H54 (cell line): Measurements from ENCODE around the gene PODXL.
A peak's percentile ranks its signal among the peaks of the same experiment; 100 is the strongest.
"Not testable (repeated sequence)": the region's sequence is repeated elsewhere in the genome, so short reads cannot be mapped to it uniquely, and the experiment has no call there.

Experiments
- DNase-seq: peaks from one replicate; pipeline ENCODE4 v3.0.0; 2011; ENCODE audit warnings: low spot score, mixed read lengths; ENCODE audit not compliant: insufficient read length
- FAIRE-seq: peaks from 3 replicates; lab custom pipeline; 2011; peaks lifted over from hg19 to GRCh38; lab: Jason Lieb, UNC
- POLR2A ChIP-seq: IDR thresholded peaks from 2 replicates; pipeline ENCODE4 v1.6.1; 2011; ENCODE audit warnings: low read depth, mild to moderate bottlenecking, low read length

Gene PODXL

GRCh38 chr7:131494182-131494581, 62.2 kb downstream of the PODXL start:
- DNase-seq, result no peak
- no peak for FAIRE-seq
- no peak for TF ChIP-seq POLR2A

DNA sequence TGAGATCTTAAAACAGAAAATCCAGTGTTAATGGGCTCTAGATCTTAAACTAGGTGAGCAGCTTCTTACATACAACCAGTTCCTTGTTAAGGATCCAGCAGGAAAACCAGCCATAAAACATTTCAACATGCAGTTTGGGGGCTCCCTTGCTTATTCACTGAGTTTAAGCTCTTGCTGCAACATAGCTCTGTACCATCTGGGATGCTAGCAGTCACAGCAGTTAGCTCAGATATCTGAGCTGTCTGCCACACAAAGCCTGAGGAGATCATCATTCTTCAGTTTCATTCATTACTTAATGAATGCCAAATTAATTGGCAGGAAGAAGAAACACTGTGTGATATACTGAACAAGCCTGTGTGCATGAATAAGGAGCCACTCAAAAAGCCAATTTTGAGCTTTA, 62.8 kb downstream of the PODXL start:
- TF ChIP-seq POLR2A, result no peak
- DNase-seq, result no peak
- no peak for FAIRE-seq

DNA sequence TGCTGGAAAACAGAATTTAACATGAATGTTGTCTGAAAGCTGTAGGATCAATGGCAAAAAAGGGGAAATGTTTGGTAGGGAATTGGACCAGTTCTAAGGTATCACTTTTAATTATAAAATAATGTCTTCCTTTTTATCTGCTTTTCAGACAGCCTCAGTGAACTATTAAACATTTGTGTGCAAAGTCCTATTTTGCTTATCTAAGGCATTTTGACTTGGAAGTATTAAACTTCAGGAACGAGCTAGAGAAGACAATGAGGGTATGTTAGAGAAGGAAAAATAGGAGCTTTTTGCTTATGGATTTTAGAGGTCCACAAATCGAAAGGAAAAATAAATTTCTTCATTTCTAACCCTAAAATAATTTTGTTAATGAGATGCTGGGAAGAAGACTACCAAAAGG, 63.3 kb downstream of the PODXL start:
- TF ChIP-seq POLR2A, result no peak
- FAIRE-seq (no peak), DNase-seq (no peak)

DNA sequence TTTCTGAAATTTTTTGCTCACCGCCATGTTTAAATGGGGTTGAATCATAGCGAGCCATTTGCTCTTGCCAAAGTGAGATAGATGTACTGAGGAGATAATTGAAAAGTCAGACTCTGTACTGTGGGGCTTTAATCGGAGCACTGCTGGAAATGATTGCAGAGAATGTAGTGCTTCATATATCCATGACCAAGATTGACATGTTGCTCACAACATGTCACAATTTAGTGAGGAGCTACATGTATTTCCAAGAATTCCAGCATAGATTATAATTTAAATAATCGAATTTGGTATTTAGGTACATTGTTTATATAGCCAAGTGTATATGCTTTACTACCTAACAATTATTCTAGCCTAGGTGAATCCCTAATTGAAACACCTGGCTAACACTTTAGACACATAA, 66.5 kb downstream of the PODXL start:
- TF ChIP-seq POLR2A, result no peak
- FAIRE-seq (peak; percentile 15), DNase-seq (no peak)

- FAIRE-seq, result peak; percentile 11
- TF ChIP-seq POLR2A, result no peak
- DNase-seq, result no peak
Observed at GRCh38 chr7:131489196-131489595, 67.2 kb downstream of the PODXL start.

GRCh38 chr7:131488361-131488760, 68.1 kb downstream of the PODXL start:
- FAIRE-seq, result no peak
- no peak for DNase-seq
- no peak for TF ChIP-seq POLR2A

- DNase-seq, result no peak
- no peak for TF ChIP-seq POLR2A
- FAIRE-seq, result peak; percentile 38
Observed at GRCh38 chr7:131487217-131487616, 69.2 kb downstream of the PODXL start.

GRCh38 chr7:131486346-131486745, 70.1 kb downstream of the PODXL start:
- no peak for TF ChIP-seq POLR2A
- no peak for DNase-seq
- peak; percentile 65 for FAIRE-seq

DNA sequence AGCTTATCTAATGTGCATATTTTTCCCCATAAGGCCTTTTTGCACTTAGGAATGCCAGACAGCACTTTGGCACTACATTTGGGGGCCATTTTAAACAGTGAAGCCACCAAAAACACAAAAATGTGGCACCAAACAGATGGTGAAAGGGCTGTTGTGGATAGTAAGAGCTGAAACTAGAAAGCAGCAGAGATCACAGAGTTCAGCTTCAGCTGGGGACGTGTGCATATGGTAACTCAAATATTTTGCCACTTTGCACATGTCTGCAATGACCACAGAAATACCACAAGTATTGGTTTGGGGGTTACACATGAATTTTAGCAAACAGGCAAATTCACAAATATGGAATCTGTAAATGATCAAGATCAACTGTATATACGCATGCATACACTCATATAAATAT, 72.8 kb downstream of the PODXL start:
- FAIRE-seq (no peak), DNase-seq (no peak)
- no peak for TF ChIP-seq POLR2A

DNA sequence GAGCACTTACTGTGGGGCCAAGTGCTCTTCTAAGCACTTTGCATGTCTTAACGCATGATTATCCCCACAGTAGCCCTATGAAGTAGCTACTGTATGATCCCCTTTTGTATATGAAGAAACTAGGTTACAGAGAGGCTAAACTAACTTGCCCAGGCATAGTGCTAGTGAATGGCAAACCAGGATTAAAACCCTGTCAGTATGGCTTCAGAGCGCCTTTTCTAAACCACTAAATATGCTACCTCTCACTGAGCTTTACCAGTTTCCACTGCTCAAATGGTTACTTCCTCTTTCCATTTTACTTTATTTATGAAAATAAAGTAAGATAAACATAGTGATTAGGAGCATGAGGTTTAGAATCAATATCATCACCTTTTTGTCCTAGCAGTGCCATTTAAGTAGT, 73.6 kb downstream of the PODXL start:
- no peak for FAIRE-seq
- no peak for DNase-seq
- TF ChIP-seq POLR2A, result no peak

DNA sequence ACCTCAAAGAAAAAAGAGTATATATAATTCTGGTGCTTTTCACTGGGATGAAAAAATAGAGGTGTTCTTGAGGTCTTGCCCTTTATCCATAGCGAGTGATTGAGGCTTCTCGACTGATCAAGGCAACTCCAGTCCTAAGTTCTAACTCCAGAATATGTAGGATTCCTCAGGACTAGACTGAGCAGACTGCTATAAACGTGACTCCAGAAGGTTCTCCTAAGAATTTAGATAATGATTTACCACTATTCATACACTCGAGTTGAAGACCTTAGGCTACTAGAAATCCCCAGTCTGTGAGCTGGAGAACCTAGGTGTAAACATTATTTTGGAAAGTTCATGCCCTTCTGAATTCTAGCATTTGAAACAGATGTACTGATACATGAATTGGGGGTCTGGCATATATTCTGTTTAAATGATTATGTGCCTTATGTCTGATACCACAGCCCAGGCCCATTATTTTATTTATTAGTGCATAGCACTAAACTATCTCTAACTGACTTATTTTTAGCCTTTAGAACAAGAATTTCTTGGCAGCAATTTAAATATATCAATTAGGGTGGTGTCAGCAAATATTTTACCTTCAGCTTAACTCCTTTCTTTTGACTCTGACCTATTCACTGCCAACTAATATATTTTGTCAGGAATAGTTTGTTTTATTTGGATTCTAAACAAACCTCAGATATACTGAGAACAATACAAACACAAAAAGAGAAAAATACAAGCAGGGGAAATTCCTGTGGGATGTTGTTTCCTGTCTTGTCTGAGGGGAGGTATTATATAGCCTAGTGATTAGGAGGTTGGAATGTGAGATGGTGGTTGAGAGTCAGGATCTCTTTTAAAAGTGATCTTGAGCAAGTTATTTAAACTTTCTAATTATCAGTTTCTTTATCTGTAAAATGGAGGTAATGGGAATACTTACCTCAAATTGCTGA, 75.8 kb downstream of the PODXL start:
- FAIRE-seq, result peak; percentile 93
- no peak for TF ChIP-seq POLR2A
- DNase-seq, result no peak

DNA sequence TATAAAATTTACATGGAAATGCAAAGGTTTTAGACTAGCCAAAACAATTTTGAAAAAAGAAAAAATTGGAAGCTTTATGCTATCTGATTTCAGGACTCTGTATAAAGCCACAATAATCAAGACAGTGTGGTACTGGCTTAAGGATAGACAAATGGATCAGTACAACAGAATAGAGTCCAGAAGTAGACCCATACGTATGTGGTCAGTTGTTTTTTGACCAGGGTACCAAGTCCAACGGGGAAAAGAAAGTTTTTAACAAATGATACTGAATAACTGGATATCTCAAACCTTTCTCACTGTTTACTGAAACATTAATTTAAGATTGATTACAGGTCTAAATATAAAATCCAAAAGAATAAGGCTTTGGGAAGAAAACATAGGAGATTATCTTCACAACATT, 79.7 kb downstream of the PODXL start:
- no peak for FAIRE-seq
- DNase-seq, result no peak
- no peak for TF ChIP-seq POLR2A

GRCh38 chr7:131471250-131472004, 85.0 kb downstream of the PODXL start:
- no peak for TF ChIP-seq POLR2A
- DNase-seq, result no peak
- FAIRE-seq, result no peak

GRCh38 chr7:131467788-131468187, 88.6 kb downstream of the PODXL start:
- FAIRE-seq, result no peak
- no peak for TF ChIP-seq POLR2A
- DNase-seq, result no peak

- no peak for DNase-seq
- no peak for FAIRE-seq
- no peak for TF ChIP-seq POLR2A
Observed at GRCh38 chr7:131466735-131467365, 89.6 kb downstream of the PODXL start.

- not testable (repeated sequence) for FAIRE-seq, DNase-seq
Observed at GRCh38 chr7:131462715-131463114, 93.7 kb downstream of the PODXL start.
